Middle frontal gyrus (tissue), 1 donor: ENCODE measurements around the gene KCNN3.
A peak's percentile ranks its signal among the peaks of the same experiment; 100 is the strongest.

Source experiments
- DNase-seq: peaks from one replicate; pipeline ENCODE4 v3.0.0-alpha.2; 2015; ENCODE audit warnings: low spot score; ENCODE audit errors: extremely low spot score

KCNN3 gene

DNA sequence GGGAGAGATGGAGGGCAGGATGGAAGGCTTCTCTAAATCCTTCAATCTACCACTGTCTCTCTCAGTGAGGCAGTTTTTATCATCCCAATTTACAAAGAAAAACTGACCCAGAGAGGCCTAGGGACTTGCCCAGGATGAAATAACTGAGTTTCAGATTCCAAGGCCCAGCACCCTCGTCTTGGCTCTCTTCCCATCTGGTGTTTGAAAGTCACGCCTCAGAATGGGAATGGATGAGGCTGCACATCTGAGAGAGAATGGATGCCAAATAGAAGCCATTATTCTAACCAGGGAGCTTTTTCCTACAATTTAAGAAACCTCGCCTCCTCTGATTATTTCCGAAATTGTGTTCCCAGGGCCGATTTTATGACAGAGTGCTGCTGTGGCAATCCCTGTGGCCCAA, 10.6 kb upstream of the KCNN3 start:
- no peak for DNase-seq

DNA sequence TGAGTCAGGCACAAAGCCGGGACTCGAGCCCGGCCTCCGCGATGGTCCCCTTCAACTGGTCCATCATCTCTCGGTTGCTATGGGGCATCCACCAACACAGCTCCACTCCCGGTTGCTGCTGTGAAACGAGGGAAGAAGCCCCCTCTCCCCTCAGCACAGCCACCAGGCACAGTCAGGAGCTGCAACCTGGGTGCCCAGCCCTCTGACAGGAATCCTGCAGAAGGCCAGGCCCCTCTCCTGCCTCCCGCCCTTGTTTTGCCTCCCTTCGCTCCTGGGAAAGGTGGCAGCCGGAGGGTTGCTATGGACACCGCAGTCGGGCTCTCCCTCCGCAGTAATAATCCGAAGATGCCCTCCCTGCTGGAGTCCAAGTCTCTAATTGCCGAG, 8.9 kb upstream of the KCNN3 start:
- DNase-seq, result no peak

DNA sequence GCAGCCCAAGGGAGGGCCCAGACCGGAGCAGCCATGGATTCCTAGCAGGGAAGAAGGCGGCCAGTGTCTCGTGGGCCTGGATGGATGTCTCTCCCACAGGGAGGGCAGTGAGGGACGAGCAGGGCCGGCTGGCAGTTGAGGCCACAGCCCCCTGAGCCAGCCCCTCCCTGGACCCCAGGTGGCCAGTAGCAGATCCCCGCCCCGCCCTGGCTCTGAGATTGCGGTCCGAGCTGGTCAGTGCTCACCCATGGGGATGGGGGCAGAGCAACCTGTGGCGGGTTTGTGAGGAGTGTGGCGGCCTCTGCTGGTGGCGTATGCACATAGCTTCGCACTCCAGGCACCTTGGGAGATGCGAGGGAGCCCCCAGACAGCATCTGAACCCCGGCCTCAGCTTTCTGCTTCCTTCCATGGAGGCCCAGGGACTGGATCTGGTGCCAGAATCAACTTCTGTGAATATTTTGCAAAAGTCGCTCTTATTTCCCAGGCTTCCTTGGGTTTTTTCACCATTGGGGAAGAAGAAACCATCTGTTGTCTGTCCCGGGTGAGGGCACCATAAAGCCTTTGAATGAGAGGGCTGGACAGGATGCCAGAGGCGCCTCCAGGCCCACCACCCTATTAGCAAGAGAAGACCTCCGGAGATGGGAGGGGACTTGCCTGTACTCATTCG, 8.4 kb upstream of the KCNN3 start:
- peak; percentile 73 for DNase-seq

DNA sequence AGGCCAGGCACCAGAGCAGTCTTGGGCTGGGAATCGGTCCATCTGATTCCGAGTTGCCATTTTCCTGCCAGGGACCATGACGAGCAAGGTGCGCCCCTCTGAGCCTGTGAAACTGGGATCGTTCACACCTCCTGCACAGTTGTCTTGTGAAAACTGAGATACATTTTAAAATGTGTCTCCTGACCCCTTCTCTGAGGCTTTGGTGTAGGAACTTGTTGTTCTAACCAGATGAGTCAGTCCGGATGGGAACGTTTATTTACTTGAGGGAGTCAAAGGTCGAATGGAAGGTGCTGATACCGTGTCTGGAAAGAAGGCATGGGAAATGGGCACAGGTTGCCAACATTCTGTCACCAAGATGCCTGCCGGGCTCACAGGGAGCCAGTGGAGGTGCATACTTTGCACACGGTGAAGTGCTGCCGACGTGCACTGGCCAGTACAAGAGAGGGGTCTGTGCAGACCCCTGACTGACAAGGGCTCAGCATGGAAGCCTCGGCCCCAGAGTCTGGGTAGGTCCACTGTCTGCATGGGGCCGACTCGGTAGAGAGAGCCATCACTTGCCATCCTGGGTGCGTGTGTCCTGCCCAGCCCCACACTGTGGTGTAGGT, 7.4 kb upstream of the KCNN3 start:
- no peak for DNase-seq

DNA sequence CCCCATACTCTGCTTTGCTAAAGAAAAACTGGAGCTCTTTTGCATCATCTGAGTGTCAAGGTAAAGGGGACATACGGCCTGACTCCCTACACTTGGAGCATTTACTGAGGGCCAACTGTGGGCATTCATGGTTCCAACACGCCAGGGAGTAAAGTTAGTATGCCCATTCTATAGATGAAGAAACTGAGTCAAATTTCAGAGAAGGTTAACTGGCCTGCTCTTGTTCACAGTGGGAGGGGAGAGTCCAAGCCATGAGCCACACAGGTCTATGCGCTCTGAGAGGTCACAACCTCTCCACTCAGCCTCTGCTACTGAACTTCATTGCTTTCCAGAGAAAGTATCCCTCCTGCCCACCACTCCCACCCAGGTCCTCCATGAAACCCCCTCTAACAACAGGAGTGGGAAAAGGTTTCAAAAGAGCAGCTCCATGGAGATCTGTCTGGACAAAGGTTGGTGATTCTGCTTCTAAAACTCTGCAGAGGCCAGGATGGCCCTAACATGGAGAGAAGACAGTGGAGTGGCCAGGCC, 6.8 kb upstream of the KCNN3 start:
- DNase-seq, result no peak

DNA sequence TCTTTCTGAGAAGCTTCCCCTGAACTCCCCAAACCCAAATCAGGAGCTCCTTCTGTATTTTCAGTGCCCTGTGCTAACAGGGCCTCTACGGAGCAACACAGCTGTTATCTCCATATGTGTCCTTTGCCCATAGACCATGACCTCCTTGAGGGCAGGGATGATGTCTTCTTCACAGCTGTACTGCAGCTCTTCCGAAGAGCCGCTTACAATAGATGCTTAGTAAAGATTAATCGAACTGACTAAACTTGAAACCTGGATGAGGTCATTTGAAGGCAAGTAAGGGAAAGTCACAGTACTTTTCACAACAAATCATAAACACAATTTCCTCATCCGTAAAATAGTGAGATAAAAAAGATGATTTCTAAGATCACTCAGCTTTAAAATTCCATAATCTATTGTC, 4.4 kb upstream of the KCNN3 start:
- DNase-seq, result no peak

DNA sequence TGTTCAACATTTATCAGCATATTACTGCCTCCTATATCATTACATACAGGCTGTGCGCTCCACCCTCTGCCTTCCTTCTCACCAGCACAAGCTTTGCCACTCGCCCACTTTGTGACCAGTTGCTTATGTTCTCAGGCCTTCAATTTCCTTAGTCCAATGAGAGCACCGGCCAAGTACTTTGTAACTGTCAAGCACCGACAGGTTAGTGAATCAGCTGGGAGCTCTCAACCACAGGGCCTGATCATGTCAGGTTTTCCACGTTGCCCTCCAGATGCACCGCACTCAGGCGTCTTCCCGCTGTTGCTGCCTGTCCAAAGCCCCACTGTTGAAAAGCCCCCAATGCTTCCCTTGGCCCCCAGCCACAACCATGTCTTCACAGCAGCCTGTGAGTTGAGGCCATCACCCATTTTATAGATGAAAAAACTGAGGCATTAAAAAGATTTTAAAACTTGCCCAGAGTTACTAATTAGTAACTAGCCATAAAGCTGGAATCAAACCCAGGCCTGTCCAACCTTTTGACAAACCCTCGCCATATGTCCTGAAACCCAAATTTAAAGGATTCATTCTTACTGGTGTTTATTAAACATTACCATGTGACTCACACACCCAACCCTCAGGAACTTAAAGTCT, 3.4 kb upstream of the KCNN3 start:
- no peak for DNase-seq

DNA sequence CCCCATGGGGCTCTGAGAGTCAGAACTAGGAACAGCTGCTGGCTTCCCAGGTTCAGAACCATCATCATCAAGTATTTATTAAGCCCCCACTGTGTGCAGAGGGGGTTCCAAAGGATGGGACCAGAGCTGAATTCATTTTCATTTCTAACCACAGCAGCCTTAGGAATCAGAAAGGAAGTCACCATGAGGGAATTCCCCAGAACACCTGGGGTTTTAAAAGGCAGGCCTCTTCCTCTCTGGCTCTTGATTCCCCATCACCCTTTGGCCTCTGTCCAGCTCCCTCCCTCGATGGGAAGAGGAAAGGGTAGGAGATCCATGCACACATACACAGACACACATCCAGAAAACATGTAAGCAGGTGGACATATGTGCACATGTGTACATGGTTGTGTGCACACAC, 1.3 kb upstream of the KCNN3 start:
- DNase-seq, result no peak

DNA sequence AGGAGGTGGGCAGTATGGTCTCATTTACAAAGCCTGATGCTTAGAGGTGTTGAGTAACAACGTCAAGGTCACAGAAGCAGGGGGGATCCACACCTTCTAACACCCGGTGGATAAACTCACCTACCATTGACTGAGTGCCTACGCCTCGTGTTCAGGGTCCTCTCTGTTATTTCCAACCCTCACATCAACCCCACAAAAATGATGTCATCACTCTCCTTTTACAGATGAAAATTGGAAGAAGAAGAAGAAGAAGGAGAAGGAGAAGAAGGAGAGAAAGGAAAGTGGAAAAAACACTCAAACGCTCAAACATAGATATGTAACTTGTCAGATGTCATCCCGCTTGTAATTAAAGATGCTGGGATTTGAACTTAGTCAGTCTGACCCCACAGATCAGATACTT, 653 bp upstream of the KCNN3 start:
- DNase-seq, result no peak

DNA sequence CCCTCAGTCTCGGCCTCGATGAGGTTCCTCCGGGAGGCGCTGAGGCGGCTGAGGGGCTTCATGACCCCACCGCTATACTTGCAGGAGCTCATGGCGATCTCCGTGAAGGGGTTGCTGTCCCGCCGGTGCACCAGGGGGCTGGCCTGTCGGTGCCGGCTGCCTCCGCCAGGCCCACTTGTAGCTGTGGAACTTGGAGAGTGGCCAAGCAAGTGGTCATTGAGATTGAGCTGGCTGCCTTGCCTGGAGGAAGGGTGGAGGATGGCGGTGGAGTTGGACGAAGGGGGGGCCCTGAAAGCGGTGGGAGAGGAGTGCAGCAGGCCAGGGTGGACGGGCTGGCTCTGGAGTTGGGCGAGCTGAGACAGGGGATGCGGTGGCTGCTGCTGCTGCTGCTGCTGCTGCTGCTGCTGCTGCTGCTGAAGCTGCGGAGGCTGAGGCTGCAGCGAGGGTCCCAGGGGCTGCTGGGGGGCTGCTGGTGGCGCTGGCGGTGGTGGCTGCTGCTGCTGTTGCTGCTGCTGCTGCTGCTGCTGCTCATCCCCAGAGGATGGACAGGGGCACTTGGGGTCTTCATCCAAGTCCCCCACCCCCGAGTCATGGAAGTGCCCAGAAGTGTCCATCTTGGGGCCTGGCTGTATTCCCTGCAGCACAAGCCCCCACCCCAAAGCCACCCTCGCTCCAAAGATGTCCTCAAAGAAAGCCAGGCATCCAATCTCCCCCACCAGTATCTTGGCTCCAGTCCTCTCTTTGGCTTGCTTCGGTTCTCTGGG, 548 bp downstream of the KCNN3 start:
- DNase-seq, result no peak

DNA sequence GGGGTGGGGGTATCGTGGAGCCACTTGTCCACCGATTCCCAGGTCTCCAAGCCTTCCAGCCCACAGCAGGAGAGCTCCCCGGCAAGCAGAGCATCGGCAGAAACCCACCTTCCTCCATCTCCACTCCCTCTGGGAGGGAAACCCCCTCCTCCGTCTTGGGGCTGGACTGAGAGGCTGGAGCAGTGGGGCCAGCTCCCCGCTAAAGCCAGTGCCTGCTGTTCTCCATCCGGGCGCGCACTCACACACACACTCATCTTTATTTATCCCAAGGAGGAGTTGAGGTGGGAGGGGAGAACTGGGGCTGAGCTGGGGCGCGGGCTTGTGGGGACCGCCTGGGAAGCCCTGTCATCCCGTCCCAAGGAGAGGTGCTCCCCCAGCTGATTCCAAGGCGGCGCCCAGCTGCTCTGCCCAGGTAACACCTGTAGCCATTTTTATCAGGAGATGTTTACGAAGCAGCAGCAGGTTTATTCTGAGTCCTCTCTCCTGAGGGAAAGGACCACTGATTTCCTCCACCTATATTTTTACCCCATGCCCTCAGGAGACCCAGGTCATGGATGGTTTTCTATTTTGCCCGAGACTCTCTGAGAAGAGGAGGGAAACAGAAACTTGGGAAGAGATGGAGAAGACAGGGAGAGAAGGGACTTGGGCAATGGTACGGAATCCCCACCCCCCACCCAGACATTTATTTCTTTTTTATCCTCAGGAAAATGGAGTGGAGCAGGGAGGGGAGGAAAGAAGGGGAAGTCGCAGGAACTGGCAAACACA, 2.1 kb downstream of the KCNN3 start:
- no peak for DNase-seq

DNA sequence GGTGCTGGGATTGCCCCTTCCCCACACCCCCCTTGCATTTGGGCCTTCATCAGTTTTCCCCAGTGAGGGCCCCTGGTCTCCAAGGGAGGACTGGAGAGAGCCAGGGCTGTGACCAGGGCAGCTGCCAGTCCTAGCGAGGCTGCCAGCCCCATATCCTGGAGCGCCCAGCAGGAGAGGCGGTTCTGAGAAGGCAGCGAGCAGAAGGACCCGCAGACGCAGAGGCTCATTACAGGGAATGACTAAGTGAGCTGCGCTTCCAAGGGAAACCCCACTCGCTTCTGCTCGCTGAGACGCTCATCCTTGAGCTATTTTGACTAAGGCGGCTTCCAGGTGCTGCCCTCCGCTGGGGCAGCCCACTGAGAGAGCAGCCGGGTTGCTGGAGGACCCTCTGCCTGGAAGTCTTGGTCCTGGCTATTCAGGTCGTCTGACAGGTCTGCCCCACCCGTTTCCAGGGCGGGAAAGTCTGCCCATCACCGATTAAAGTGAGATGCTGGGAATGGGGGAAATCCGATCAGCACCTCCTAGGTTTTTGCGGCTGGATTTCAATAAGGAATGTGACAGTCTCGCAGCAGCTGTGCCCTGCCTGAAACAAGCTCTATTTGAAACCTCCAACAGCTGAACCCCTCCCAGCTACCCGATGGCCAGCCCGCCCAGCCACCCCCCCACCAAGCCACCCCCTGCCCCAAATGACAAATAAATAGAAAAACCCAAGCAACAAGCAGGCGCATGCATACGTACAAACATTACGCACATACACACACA, 2.8 kb downstream of the KCNN3 start:
- no peak for DNase-seq

DNA sequence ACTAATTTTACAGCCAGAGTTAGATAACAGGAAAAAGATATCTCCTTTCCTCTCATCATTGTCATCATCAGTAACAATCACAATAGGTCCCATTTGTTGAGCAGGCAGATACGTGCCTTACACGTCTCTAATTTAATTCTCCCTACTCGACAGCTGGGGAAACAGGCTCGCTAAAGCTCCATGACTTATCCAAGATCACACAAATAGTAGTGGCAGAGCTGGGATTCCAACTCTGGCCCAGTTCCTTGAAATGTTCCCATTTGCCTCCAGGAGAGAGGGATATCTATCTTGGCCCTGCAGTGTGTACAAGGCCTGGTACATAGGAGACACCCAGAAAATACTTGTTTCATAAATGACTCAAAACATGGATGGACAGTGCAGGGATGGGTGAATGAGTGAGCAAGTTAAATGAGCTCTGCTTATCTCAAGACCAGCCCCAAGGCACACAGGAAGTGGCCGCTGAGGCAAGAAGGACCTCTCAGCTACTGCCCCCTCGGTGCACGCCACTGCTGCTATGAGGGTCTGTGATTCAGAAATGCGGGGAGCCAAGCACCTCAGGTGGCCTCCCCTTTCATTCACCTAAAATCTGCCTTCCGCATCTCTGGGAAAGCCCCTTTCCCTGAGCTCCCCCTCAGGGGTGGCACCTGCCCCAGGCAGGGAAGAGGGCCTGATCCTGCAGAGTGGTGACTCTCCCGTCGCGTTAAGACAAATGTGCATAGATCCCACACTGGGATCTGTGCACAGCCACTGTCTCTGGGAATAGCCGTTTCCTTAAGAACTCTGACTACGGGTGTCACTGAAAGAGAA, 3.6 kb downstream of the KCNN3 start:
- DNase-seq, result no peak

DNA sequence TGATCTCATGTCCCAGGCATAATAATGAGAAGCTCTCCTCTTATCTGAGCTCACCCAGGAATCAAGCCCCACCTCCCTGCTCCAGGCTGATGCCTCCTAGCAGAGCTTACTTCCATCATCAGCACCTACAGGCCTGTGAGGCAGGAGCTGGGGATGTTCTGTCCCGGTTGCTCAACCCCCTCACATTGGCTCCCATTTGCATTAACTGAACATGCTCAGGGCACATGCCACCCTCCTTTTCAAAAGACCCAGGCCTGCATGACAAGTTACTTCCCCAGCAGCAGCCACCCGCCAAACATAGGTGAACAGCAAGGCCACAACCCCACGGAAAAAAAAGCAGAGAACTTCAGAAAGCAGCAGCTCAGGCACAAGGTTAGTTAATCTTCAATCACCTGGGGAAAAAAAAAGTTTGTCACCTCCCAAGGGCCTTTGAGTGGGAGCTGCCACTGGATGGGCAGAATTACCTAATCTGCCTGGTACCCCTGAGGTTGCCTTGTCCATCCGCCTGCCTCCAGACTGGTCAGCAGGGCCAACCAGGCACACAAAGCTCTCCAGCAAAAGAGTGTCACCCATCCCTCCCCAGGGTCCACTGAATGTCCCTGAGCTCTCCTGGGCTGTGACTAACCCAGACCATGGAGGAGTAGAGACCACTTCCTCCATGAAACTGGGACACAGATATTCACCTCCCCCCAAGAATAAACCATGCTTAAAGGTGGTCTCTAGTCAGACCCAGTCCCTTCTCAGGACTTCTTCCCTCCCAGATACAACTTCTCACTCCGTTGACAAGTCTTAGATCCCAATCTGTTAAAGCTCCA, 4.4 kb downstream of the KCNN3 start:
- DNase-seq, result no peak

DNA sequence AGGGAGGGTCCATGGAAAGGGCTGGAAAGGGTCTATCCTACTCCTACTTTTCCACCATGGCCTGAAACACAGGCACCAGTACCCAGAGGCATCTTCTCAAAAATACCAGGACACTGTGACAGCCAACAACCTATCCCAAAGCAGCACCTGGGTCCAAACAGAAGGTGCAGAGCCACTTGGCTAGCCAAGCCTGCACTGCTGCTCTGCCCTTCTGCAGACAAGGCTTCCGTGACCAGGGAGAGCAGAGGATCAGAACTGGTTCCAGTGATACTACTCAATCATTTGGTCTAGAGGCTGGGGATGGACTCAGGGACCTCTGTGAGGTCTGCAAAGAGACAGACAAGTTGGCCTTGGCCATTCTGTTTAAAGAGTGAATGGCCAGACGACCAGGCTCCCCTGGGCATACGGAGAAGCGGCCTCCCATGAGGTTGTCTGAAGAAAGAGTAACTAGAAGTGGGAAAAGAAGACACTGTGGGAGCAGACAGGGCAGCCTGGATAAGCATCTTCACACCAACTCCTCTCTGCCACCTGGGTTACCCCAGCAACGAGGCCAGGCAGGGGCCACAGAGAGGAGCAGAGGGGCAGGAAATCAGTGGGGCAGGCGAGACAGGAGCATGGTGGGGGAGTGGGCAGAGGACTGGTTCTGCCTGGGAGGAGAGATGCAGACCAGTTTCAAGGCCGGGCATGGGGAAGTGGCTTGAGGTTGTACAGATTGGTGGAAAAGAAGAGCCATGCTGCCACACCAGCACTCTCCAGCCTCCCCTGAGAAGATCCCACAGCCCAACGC, 5.7 kb downstream of the KCNN3 start:
- DNase-seq, result no peak

DNA sequence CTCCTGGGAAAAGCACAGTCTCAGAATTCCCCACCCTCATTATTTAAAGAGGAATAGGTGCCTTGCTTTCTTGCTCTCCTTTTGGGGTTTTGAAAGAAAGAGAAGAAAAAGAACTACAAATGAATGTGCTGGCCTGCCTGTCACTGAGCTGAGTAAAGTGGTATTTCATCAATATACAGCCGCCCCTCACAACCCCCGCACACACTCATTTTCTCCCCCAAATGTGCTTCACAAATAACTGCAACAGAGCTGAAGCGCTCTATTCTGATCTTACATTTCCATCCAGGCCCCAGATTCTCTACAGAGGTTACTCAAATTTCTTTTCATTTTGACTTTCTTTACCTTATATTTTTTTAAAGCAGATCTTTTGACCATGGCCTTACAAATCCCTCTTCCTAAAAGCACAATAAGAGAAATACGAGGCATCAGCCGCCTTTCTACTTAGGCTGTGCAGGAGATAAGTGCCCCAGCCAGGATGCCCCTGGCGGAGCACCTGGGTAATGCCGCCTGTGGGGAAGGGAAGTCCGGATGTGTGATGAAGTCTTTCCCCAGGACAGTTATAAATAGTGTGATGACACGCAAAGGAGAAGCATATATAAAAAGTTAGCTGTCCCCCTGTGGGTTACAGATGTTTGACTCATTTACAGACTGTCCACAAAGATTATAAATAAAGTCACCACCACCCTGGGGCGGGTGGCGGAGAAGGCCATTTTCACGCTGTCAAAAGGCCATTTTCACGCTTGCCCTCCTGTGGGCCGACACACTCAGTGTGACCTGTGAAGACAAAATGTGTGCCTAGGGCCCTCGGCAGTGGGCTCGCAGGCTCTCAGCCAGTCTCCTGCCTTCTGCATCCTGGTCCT, 6.5 kb downstream of the KCNN3 start:
- DNase-seq, result no peak

DNA sequence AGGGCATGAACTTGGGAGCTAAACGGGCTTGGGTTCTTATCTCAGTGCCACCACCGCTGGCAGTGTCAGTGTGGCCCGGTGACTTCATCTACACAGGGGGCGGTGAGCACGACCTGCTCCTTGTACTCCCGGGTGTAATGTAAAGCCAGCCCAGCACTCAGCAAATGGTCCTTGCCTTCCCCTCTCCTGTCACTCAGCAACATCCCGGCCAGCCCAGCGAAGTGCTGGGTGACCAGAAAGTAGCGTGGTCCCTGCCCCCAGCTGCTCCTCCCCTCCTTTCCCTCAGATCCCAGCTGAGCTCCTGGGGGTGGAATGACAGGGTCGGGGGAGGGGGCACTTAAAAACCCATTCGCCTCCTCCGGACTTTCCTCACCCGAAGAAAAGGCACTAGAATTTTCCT, 7.2 kb downstream of the KCNN3 start:
- DNase-seq, result no peak
